GM12878 (cell line): ENCODE measurements around the gene CACNA1B. TPM values are rescaled to one million over a fixed set of nuclear protein-coding genes. Genes with fewer than 3 reads are reported as not detected.

Experiments
- ATAC-seq: fragments of 200-7000 bp; cut with Tn5 transposase; 3 replicates; pipeline ENCODE4 v1.9.1; 2020; ENCODE audit warnings: mild to moderate bottlenecking, moderate library complexity
- BruUV-seq: library from RNA; stranded (reverse); fragments of 400-500 nt; replicated peaks from 2 replicates; lab custom pipeline; 2021; lab: Mats Ljungman, UMichigan
- CTCF ChIA-PET: fragments of 300-600 bp; sonication (Branson Sonifier 250); formaldehyde crosslinking; extraction: SDS; loops from one replicate; lab custom pipeline; 2021; ENCODE audit warnings: inconsistent platforms; lab: Yijun Ruan, JAX
- POLR2A ChIA-PET: fragments of 350-600 bp; formaldehyde crosslinking; extraction: SDS; loops from one replicate; lab custom pipeline; 2021; ENCODE audit warnings: inconsistent platforms; lab: Charles Lee
- RAD21 ChIA-PET: fragments of 300-600 bp; sonication (Branson Sonifier 250); formaldehyde crosslinking; loops from one replicate; lab custom pipeline; 2023; ENCODE audit warnings: antibody characterized with exemption; ENCODE audit not compliant: unreplicated experiment; lab: Charles Lee
- SMC1A ChIA-PET: fragments of 300-600 bp; sonication (Branson Sonifier 250); formaldehyde crosslinking; loops from one replicate; lab custom pipeline; 2023; ENCODE audit not compliant: unreplicated experiment, uncharacterized antibody; lab: Charles Lee
- DNase-seq: peaks from one replicate; pipeline ENCODE4 v3.0.0-alpha.2; 2011; ENCODE audit warnings: low read depth, low spot score
- FAIRE-seq: peaks from 3 replicates; lab custom pipeline; 2011; peaks lifted over from hg19 to GRCh38; lab: Jason Lieb, UNC
- H2AFZ ChIP-seq: 2 replicates; pipeline ENCODE4 v1.6.0; 2011; ENCODE audit warnings: low read depth, low read length, control low read depth; ENCODE audit not compliant: control insufficient read depth
- H3K27ac ChIP-seq: 2 replicates; pipeline ENCODE4 v1.5.1; 2011; ENCODE audit warnings: control low read depth; ENCODE audit not compliant: control insufficient read depth, insufficient read depth
- H3K27me3 ChIP-seq, 2 experiments: replicated peaks in 1 of 2; 2 replicates each; pipeline versions ENCODE4 v1.6.0 to v1.6.1; 2011; ENCODE audit warnings: low read length in 1 of 2; ENCODE audit not compliant: control insufficient read depth in 2 of 2, insufficient read depth in 2 of 2
- H3K36me3 ChIP-seq, 2 experiments: 2 replicates each; pipeline ENCODE4 v1.5.1; 2011; ENCODE audit warnings: low read length in 1 of 2; ENCODE audit not compliant: control insufficient read depth in 2 of 2, insufficient read depth in 2 of 2
- H3K4me1 ChIP-seq: 2 replicates; pipeline ENCODE4 v1.6.1; 2011; ENCODE audit warnings: mild to moderate bottlenecking, low read length, moderate library complexity, mixed read lengths; ENCODE audit not compliant: control insufficient read depth, insufficient read depth
- H3K4me2 ChIP-seq: 2 replicates; pipeline ENCODE4 v1.6.0; 2011; ENCODE audit warnings: control low read depth; ENCODE audit not compliant: control insufficient read depth, insufficient read depth
- H3K4me3 ChIP-seq: fragments of 200-600 bp; sonication (generic); 2 replicates; pipeline ENCODE4 v1.5.1; 2016
- H3K79me2 ChIP-seq: 2 replicates; pipeline ENCODE4 v1.6.0; 2011; ENCODE audit warnings: low read length; ENCODE audit not compliant: control insufficient read depth, insufficient read depth
- H3K9ac ChIP-seq: 2 replicates; pipeline ENCODE4 v1.8.0; 2011; ENCODE audit warnings: low read length, control low read depth, mixed read lengths; ENCODE audit not compliant: control insufficient read depth, insufficient read depth
- H3K9me3 ChIP-seq: replicated peaks from 3 replicates; pipeline ENCODE4 v1.5.1; 2011; ENCODE audit warnings: mild to moderate bottlenecking, low read length; ENCODE audit not compliant: control insufficient read depth, insufficient read depth
- H4K20me1 ChIP-seq: 2 replicates; pipeline ENCODE4 v1.6.0; 2011; ENCODE audit not compliant: control insufficient read depth, insufficient read depth
- CHD4 ChIP-seq: fragments of 200-600 bp; sonication (generic); IDR thresholded peaks from 2 replicates; pipeline ENCODE4 v1.6.1; 2016; ENCODE audit warnings: mild to moderate bottlenecking
- ZZZ3 ChIP-seq: IDR thresholded peaks from 2 replicates; pipeline ENCODE4 v1.6.1; 2011; ENCODE audit warnings: low read depth; ENCODE audit not compliant: control insufficient read depth, insufficient read length
- WGBS: methylation state at CpG from one replicate; pipeline ENCODE4 v1.1.6; 2016; ENCODE audit warnings: low lambda C conversion rate; ENCODE audit not compliant: insufficient replicate concordance, insufficient coverage; ENCODE audit errors: missing lambda C conversion rate; 5-methylcytosine and 5-hydroxymethylcytosine counted together
- in situ Hi-C: fragments of 300-500 bp; cut with MboI; formaldehyde crosslinking; loops from 9 replicates; pipeline ENCODE4 v1.14.3; 2018; ENCODE audit warnings: mixed read lengths
- intact Hi-C: fragments of 100-400 bp; cut with micrococcal nuclease; formaldehyde crosslinking; loops from one replicate; pipeline ENCODE4 v1.14.2; 2022; ENCODE audit not compliant: unreplicated experiment
- polyA plus RNA-seq, 11 experiments: library from polyadenylated mRNA; depleted of rRNA in 4 of 11; unstranded in 6 of 11; stranded (reverse) in 5 of 11; fragments of >200 nt; fragmentation: Nextera tagmentation in 4 of 11; fragmentation: Illumina TruSeq in 1 of 11; extraction: Ambion mirVana in 4 of 11; extraction: Trizol in 1 of 11; gene quantifications; 1 replicate in 1 of 11; 2 replicates in 10 of 11; pipeline versions ENCODE4 v1.2.1 to v1.2.3, GENCODE V29; 2011 to 2016; ENCODE audit warnings: inconsistent platforms in 2 of 11, missing spikeins in 2 of 11, low read depth in 1 of 11
- total RNA-seq, 4 experiments: library from RNA; depleted of rRNA in 3 of 4; stranded (reverse); fragments of >200 nt in 3 of 4; fragmentation: Illumina TruSeq in 1 of 4; extraction: Trizol in 1 of 4; gene quantifications; 2 replicates each; pipeline versions ENCODE4 v1.2.1 to v1.2.3, GENCODE V29; 2013 to 2021
- TF ChIP-seq, protein P1 (sequence below): fragments of 450-650 bp; IDR thresholded peaks from 2 replicates; pipeline ENCODE4 v1.6.1; 2018; ENCODE audit warnings: borderline replicate concordance, mild to moderate bottlenecking; ENCODE audit not compliant: partially characterized antibody

CACNA1B gene
- total and polyA plus RNA-seq, 10 of the 15 experiments (the other 5 are each of a cell fraction or from before 2014, with no cell fraction given) = 0.01 to 0.03 (median 0.01) TPM; not detected in 7

GRCh38 chr9:138024831-138025291, 147.3 kb downstream of the CACNA1B start (continued):
- TF ChIP-seq, protein P1, sequence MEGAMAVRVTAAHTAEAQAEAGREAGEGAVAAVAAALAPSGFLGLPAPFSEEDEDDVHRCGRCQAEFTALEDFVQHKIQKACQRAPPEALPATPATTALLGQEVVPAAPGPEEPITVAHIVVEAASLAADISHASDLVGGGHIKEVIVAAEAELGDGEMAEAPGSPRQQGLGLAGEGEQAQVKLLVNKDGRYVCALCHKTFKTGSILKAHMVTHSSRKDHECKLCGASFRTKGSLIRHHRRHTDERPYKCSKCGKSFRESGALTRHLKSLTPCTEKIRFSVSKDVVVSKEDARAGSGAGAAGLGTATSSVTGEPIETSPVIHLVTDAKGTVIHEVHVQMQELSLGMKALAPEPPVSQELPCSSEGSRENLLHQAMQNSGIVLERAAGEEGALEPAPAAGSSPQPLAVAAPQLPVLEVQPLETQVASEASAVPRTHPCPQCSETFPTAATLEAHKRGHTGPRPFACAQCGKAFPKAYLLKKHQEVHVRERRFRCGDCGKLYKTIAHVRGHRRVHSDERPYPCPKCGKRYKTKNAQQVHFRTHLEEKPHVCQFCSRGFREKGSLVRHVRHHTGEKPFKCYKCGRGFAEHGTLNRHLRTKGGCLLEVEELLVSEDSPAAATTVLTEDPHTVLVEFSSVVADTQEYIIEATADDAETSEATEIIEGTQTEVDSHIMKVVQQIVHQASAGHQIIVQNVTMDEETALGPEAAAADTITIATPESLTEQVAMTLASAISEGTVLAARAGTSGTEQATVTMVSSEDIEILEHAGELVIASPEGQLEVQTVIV = no peak

DNA sequence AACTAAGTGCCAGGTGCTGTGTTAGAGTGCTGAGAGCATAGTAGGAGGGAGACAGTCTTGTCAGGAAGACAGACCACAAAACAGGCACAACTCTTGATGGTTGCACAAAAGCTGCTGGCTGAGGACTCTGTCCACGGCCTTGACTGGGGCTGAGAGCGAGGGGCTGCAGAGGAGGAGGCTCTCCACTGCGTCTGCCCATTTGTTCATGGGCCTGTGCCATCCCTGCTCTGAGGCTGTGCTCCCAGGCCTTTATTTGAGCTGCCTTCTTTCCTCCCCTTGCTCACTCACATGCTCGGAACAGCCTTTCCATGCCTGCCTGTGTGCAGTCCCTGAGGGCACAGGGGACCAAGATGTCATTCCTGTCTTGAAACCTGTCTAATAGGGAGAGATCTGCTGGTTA, 147.8 kb downstream of the CACNA1B start:
- H3K9me3 ChIP-seq = peaks cover 2% of the 10 kb centered on the region; the same call in 2 of the 3 replicates
- no peak for DNase-seq
- in situ Hi-C loops = no loop called here
- H4K20me1 ChIP-seq = no peaks in the 10 kb centered on the region
- no peak overlapping the region for H2AFZ ChIP-seq
- H3K4me2 ChIP-seq = no peak overlapping the region
- BruUV-seq = no TSS peak
- ChIA-PET SMC1A (no interaction called here), CTCF (no interaction called here), POLR2A (no interaction called here), RAD21 (no interaction called here)
- peaks cover 2 to 6% of the 10 kb centered on the region in 2 experiments; a peak in 3 of 4 replicates for H3K27me3 ChIP-seq
- no peak overlapping the region for H3K4me3 ChIP-seq
- H3K36me3 ChIP-seq = no peaks in the 10 kb centered on the region
- no peak for TF ChIP-seq CHD4
- TF ChIP-seq ZZZ3 = no peak
- intact Hi-C loops = loop anchor here (10.0 kb wide), 1 partner anchor 351 kb away; no protein-coding TSS in a partner anchor
- no peaks in the 10 kb centered on the region for H3K4me1 ChIP-seq
- no peaks in the 10 kb centered on the region for H3K79me2 ChIP-seq
- no peak overlapping the region for H3K9ac ChIP-seq
- 13% methylated on average over 4 of the region's 4 CpGs for WGBS
- FAIRE-seq = no peak
- ATAC-seq = no peak
- no peak overlapping the region for H3K27ac ChIP-seq
